ENCODE results near the gene TYK2.

Gene TYK2

GRCh38 chr19:10332158-10332964 lies 48.0 kb downstream of the TYK2 start:
- peak overlapping the region; percentile 83 for H3K9ac ChIP-seq (ENCODE audit: low read length)
- peak overlapping the region; percentile 78 for H3K4me3 ChIP-seq (ENCODE audit: insufficient read depth, low read length, poor library complexity, severe bottlenecking)
- H3K9me2 ChIP-seq (replicated peaks; ENCODE audit: insufficient read depth, low read length), result no peaks in the 10 kb centered on the region
- TF ChIP-seq EZH2phosphoT487 (conservative IDR thresholded peaks at IDR 0.05; ENCODE audit: low read length) (no peak), CTCF (IDR thresholded peaks at IDR 0.05; ENCODE audit: insufficient read depth, low read length, poor library complexity, severe bottlenecking) (no peak)
- H2AFZ ChIP-seq (ENCODE audit: low read depth, low read length, severe bottlenecking), result no peak overlapping the region
- no peaks in the 10 kb centered on the region for H3K9me3 ChIP-seq (ENCODE audit: insufficient read depth, low read length)
- H3K4me2 ChIP-seq (ENCODE audit: low read depth, low read length, poor library complexity, severe bottlenecking), result peak overlapping the region; percentile 57
- H3F3A ChIP-seq (ENCODE audit: insufficient read depth), result no peaks in the 10 kb centered on the region
- peaks cover 52% of the 10 kb centered on the region for H3K79me2 ChIP-seq (ENCODE audit: insufficient read depth, low read length)
- peaks cover 4% of the 10 kb centered on the region; the same call in 1 of the 2 replicates for H4K20me1 ChIP-seq (ENCODE audit: low read depth, low read length)
- no peaks in the 10 kb centered on the region for H3K27me3 ChIP-seq (ENCODE audit: low read length)
- peak overlapping the region; percentile 78 for H3K27ac ChIP-seq (ENCODE audit: low read depth, low read length)
- 0 out of 2 replicates have a peak, but pooled peaks cover 2% of the 10 kb centered on the region for H3K36me3 ChIP-seq (ENCODE audit: low read length)

- Histone ChIP-seq H2AFZ (ENCODE audit: low read depth, low read length, severe bottlenecking) (no peak overlapping the region), H3K4me2 (ENCODE audit: low read depth, low read length, poor library complexity, severe bottlenecking) (no peak overlapping the region), H3K9me2 (replicated peaks; ENCODE audit: insufficient read depth, low read length) (no peaks in the 10 kb centered on the region), H3K4me3 (ENCODE audit: insufficient read depth, low read length, poor library complexity, severe bottlenecking) (no peak overlapping the region), H3K79me2 (ENCODE audit: insufficient read depth, low read length) (peaks cover 55% of the 10 kb centered on the region), H3K27me3 (ENCODE audit: low read length) (no peaks in the 10 kb centered on the region), H3K36me3 (ENCODE audit: low read length) (0 out of 2 replicates have a peak, but pooled peaks cover 2% of the 10 kb centered on the region), H4K20me1 (ENCODE audit: low read depth, low read length) (peaks cover 4% of the 10 kb centered on the region; the same call in 1 of the 2 replicates), H3F3A (ENCODE audit: insufficient read depth) (no peaks in the 10 kb centered on the region), H3K27ac (ENCODE audit: low read depth, low read length) (no peak overlapping the region), H3K9ac (ENCODE audit: low read length) (no peak overlapping the region), H3K9me3 (ENCODE audit: insufficient read depth, low read length) (no peaks in the 10 kb centered on the region)
- TF ChIP-seq EZH2phosphoT487 (conservative IDR thresholded peaks at IDR 0.05; ENCODE audit: low read length), result no peak
- TF ChIP-seq CTCF (IDR thresholded peaks at IDR 0.05; ENCODE audit: insufficient read depth, low read length, poor library complexity, severe bottlenecking), result no peak
Measured at GRCh38 chr19:10329555-10329954, 50.8 kb downstream of the TYK2 start.

- H3K79me2 ChIP-seq (ENCODE audit: insufficient read depth, low read length), result peaks cover 50% of the 10 kb centered on the region
- H4K20me1 ChIP-seq (ENCODE audit: low read depth, low read length), result peaks cover 4% of the 10 kb centered on the region; the same call in 1 of the 2 replicates
- H3K9ac ChIP-seq (ENCODE audit: low read length), result no peak overlapping the region
- no peak overlapping the region for H3K27ac ChIP-seq (ENCODE audit: low read depth, low read length)
- no peak overlapping the region for H2AFZ ChIP-seq (ENCODE audit: low read depth, low read length, severe bottlenecking)
- H3K9me3 ChIP-seq (ENCODE audit: insufficient read depth, low read length), result no peaks in the 10 kb centered on the region
- 0 out of 2 replicates have a peak, but pooled peaks cover 2% of the 10 kb centered on the region for H3K36me3 ChIP-seq (ENCODE audit: low read length)
- H3K4me3 ChIP-seq (ENCODE audit: insufficient read depth, low read length, poor library complexity, severe bottlenecking), result no peak overlapping the region
- TF ChIP-seq EZH2phosphoT487 (conservative IDR thresholded peaks at IDR 0.05; ENCODE audit: low read length) (no peak), CTCF (IDR thresholded peaks at IDR 0.05; ENCODE audit: insufficient read depth, low read length, poor library complexity, severe bottlenecking) (no peak)
- no peaks in the 10 kb centered on the region for H3K9me2 ChIP-seq (replicated peaks; ENCODE audit: insufficient read depth, low read length)
- no peaks in the 10 kb centered on the region for H3F3A ChIP-seq (ENCODE audit: insufficient read depth)
- H3K4me2 ChIP-seq (ENCODE audit: low read depth, low read length, poor library complexity, severe bottlenecking), result no peak overlapping the region
- H3K27me3 ChIP-seq (ENCODE audit: low read length), result no peaks in the 10 kb centered on the region
Measured at GRCh38 chr19:10328558-10329429, 51.6 kb downstream of the TYK2 start.
